ENCODE measurements around the gene ACACA. TPM values are rescaled to one million over a fixed set of nuclear protein-coding genes. Genes with fewer than 3 reads are reported as not detected.

ACACA gene
- total RNA-seq, 2 experiments from 2014 or later, result 38.7 TPM

GRCh38 chr17:37137070-37137610 is 269.5 kb downstream of the ACACA start:
- POLR2A ChIA-PET, result no interaction called here
- peaks cover 2% of the 10 kb centered on the region for H3K36me3 Mint-ChIP-seq (ENCODE audit: low read depth)
- CTCF ChIA-PET, result interaction anchor here (1.6 to 1.7 kb wide), 2 partner anchors 12 to 20 kb away, joined by 3 read pairs; no protein-coding TSS in a partner anchor
- no peak for DNase-seq
- no peaks in the 10 kb centered on the region for H3K27me3 Mint-ChIP-seq
- H3K9me3 Mint-ChIP-seq, result no peaks in the 10 kb centered on the region
- H3K27ac Mint-ChIP-seq, result no peak overlapping the region
- H3K4me3 Mint-ChIP-seq, result no peak overlapping the region
- peaks cover 3% of the 10 kb centered on the region for H3K4me1 Mint-ChIP-seq

DNA sequence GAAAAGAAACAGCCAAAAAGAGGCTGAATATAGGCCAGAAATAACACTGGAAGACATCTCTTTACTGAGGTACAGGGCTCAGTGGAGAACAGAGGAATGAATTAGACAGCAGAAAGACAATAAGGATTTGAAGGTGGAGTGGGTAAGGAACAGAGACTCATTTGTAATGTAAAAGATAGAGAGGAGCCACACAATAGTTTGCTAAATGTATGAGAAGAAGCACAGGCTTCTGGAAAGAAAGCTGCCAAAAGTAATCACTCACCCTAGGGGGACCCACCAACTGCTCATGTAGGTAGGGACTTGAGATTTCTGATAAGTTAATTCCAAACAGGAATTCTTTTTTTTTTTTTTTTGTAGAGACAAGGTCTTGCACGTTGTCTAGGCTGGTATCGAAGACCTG is 271.1 kb downstream of the ACACA start:
- Mint-ChIP-seq H3K27me3 (no peaks in the 10 kb centered on the region), H3K4me3 (no peak overlapping the region), H3K9me3 (no peaks in the 10 kb centered on the region), H3K27ac (no peak overlapping the region), H3K36me3 (ENCODE audit: low read depth) (no peaks in the 10 kb centered on the region), H3K4me1 (peaks cover 3% of the 10 kb centered on the region)
- CTCF ChIA-PET, result no interaction called here
- POLR2A ChIA-PET, result no interaction called here
- DNase-seq, result no peak

- Mint-ChIP-seq H3K4me3 (no peak overlapping the region), H3K9me3 (no peaks in the 10 kb centered on the region), H3K27me3 (no peaks in the 10 kb centered on the region), H3K36me3 (ENCODE audit: low read depth) (peaks cover 1% of the 10 kb centered on the region), H3K27ac (no peak overlapping the region), H3K4me1 (peaks cover 3% of the 10 kb centered on the region)
- DNase-seq, result no peak
- ChIA-PET POLR2A (no interaction called here), CTCF (no interaction called here)
These were observed 272.6 kb downstream of the ACACA start for GRCh38 chr17:37134050-37134449.

DNA sequence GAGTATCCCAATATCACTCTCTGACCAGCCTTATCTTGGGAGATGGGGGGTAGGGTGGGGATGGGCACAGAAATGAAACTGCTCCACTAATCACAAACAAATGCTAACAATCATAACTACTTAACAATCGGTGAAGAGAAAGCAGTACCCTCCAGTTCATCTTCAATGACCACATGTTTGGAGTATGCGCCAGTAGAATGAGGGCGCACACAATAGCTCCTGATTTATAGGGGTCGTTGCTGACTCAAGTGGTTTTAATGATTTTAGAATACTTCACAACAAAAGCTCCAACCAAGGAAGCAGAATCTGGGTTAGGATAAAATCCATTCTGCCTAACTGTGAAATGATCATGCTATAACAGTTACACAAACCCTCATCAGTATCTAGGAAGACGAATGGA is 273.5 kb downstream of the ACACA start:
- ChIA-PET POLR2A (no interaction called here), CTCF (no interaction called here)
- no peak overlapping the region for H3K4me3 Mint-ChIP-seq
- no peak for DNase-seq
- peaks cover 3% of the 10 kb centered on the region for H3K4me1 Mint-ChIP-seq
- H3K27ac Mint-ChIP-seq, result no peak overlapping the region
- H3K27me3 Mint-ChIP-seq, result no peaks in the 10 kb centered on the region
- H3K9me3 Mint-ChIP-seq, result no peaks in the 10 kb centered on the region
- H3K36me3 Mint-ChIP-seq (ENCODE audit: low read depth), result peaks cover 1% of the 10 kb centered on the region

GRCh38 chr17:37131669-37132611 is 274.7 kb downstream of the ACACA start:
- Mint-ChIP-seq H3K4me3 (no peak overlapping the region), H3K9me3 (no peaks in the 10 kb centered on the region), H3K27me3 (no peaks in the 10 kb centered on the region), H3K4me1 (peaks cover 3% of the 10 kb centered on the region), H3K36me3 (ENCODE audit: low read depth) (peaks cover 1% of the 10 kb centered on the region), H3K27ac (no peak overlapping the region)
- no peak for DNase-seq
- ChIA-PET CTCF (interaction anchor here (1.0 kb wide), 1 partner anchor 46 kb away, joined by 3 read pairs; no protein-coding TSS in a partner anchor), POLR2A (no interaction called here)

DNA sequence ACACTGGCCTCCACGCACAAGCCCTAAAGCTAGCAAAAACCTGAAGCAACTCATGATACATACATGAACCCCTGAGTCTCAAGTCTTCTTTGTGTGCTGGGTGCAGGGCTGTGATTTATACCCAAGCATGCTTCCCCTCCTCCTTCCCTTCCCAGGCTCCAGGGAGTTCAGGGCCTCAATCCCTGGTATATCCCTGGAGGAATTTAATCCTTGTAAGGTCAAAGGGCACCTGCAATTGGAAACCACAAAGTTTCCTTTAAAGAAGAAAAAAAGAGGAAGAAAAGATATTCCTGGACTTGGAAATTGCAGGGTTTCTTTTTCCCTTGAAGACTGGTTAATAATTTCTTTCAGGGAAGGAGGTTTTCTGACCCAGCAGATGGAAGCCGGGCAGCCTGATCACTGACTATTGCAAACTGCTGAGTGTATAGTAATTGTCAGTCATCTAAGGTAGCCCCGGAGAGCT is 275.6 kb downstream of the ACACA start:
- Mint-ChIP-seq H3K27ac (no peak overlapping the region), H3K4me1 (peaks cover 3% of the 10 kb centered on the region), H3K4me3 (no peak overlapping the region), H3K36me3 (ENCODE audit: low read depth) (peaks cover 1% of the 10 kb centered on the region), H3K9me3 (no peaks in the 10 kb centered on the region), H3K27me3 (no peaks in the 10 kb centered on the region)
- ChIA-PET CTCF (no interaction called here), POLR2A (no interaction called here)
- no peak for DNase-seq

DNA sequence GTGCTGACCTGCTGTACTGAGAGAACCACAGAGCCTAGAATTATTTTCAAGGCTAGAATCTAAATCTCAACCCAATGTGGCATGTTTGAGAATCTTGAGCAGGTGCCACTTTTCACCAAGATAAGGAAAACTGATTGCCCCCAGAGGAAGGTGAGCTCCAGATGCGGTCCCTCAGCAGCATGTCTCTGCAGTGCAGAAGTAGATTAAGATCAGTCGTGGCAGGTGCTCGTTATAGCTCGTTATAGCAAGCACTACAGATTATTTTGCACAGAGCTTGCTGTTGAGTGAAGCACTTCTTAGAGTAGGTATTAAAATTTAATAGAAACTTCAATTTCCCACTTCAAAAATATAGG is 281.8 kb downstream of the ACACA start:
- Mint-ChIP-seq H3K4me1 (no peaks in the 10 kb centered on the region), H3K27me3 (no peaks in the 10 kb centered on the region), H3K27ac (no peak overlapping the region), H3K9me3 (no peaks in the 10 kb centered on the region), H3K36me3 (ENCODE audit: low read depth) (peaks cover 9% of the 10 kb centered on the region), H3K4me3 (no peak overlapping the region)
- ChIA-PET POLR2A (no interaction called here), CTCF (interaction anchor here (1.3 kb wide), 1 partner anchor 13 kb away, joined by 3 read pairs; no protein-coding TSS in a partner anchor)
- no peak for DNase-seq

GRCh38 chr17:37123941-37124820 is 282.5 kb downstream of the ACACA start:
- POLR2A ChIA-PET, result no interaction called here
- peaks cover 7% of the 10 kb centered on the region for H3K36me3 Mint-ChIP-seq (ENCODE audit: low read depth)
- no peak overlapping the region for H3K27ac Mint-ChIP-seq
- H3K4me3 Mint-ChIP-seq, result no peak overlapping the region
- H3K4me1 Mint-ChIP-seq, result no peaks in the 10 kb centered on the region
- no peak for DNase-seq
- H3K9me3 Mint-ChIP-seq, result no peaks in the 10 kb centered on the region
- no peaks in the 10 kb centered on the region for H3K27me3 Mint-ChIP-seq
- CTCF ChIA-PET, result interaction anchor here (1.3 kb wide), 1 partner anchor 14 kb away, joined by 3 read pairs; no protein-coding TSS in a partner anchor

- ChIA-PET POLR2A (no interaction called here), CTCF (no interaction called here)
- peaks cover 11% of the 10 kb centered on the region for H3K36me3 Mint-ChIP-seq (ENCODE audit: low read depth)
These were observed 283.2 kb downstream of the ACACA start for GRCh38 chr17:37123386-37123785.

GRCh38 chr17:37121616-37122015 is 285.0 kb downstream of the ACACA start:
- CTCF ChIA-PET, result no interaction called here
- no peaks in the 10 kb centered on the region for H3K9me3 Mint-ChIP-seq
- H3K4me3 Mint-ChIP-seq, result no peak overlapping the region

More at GRCh38 chr17:37123386-37123785, 283.2 kb downstream of the ACACA start:
- H3K27ac Mint-ChIP-seq, result no peak overlapping the region
- H3K4me3 Mint-ChIP-seq, result no peak overlapping the region
- no peak for DNase-seq
- H3K9me3 Mint-ChIP-seq, result no peaks in the 10 kb centered on the region
- no peaks in the 10 kb centered on the region for H3K4me1 Mint-ChIP-seq
- no peaks in the 10 kb centered on the region for H3K27me3 Mint-ChIP-seq

DNA sequence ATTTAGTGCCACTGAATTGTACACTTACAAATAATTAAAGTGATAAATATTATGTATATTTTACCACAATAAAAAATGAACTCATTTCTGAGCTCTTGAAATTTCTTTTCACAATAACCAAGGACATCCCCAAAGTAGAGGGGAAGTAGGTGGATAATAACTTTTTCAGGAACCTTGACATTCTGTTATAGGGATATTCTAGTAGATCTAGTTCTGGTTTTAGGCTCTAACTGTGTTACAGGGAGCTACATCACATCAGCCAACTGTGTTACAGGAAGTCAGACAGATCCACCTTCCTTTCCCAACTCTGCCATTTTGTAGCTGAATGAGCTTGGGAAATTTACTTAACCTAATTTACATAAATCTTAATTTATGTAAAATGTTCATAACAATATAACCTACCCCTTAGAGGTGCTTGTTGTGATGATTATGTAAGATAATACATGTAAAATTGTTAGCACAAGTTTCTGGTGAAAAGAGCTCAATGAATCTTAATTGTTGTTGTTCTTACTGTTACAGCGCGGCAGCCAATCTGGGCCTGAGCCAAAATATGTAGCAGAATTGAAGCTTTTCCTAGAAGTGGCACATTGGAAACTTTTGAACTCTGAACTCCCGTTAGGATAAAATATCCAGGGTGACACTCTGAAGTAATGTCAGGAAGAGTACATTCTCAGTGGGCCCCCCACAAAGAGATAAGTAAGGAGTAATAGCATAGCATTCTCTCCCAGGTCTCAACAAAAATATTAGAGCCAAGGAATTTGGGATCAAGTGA is 288.1 kb downstream of the ACACA start:
- peaks cover 4% of the 10 kb centered on the region for H3K36me3 Mint-ChIP-seq (ENCODE audit: low read depth)
- CTCF ChIA-PET, result interaction anchor here (0.8 kb wide), 1 partner anchor 76 kb away, joined by 3 read pairs; no protein-coding TSS in a partner anchor
- POLR2A ChIA-PET, result no interaction called here
- DNase-seq, result no peak
- no peaks in the 10 kb centered on the region for H3K4me1 Mint-ChIP-seq
- H3K4me3 Mint-ChIP-seq, result no peak overlapping the region
- H3K9me3 Mint-ChIP-seq, result no peaks in the 10 kb centered on the region
- H3K27me3 Mint-ChIP-seq, result no peaks in the 10 kb centered on the region
- no peak overlapping the region for H3K27ac Mint-ChIP-seq

More at GRCh38 chr17:37121616-37122015, 285.0 kb downstream of the ACACA start:
- POLR2A ChIA-PET, result no interaction called here
- Mint-ChIP-seq H3K27ac (no peak overlapping the region), H3K27me3 (no peaks in the 10 kb centered on the region), H3K36me3 (ENCODE audit: low read depth) (peaks cover 11% of the 10 kb centered on the region), H3K4me1 (no peaks in the 10 kb centered on the region)
- no peak for DNase-seq

Data from activated CD4-positive, alpha-beta T cell treated with anti-CD3 and anti-CD28 coated beads, Interleukin-2, amount 10 ng/mL, durations not matched to agents 7 days and 5 days (primary cell).